GM18861 (cell line): Measurements from ENCODE around the gene BLOC1S5.
"Not testable (repeated sequence)": the region's sequence is repeated elsewhere in the genome, so short reads cannot be mapped to it uniquely, and the experiment has no call there.

Experiments used
- ATAC-seq: cut with Tn5 transposase; IDR thresholded peaks from one replicate; pipeline ENCODE4 v1.9.1; 2021; ENCODE audit not compliant: unreplicated experiment

Gene BLOC1S5

GRCh38 chr6:7998103-7998725 is 66.0 kb downstream of the BLOC1S5 start:
- ATAC-seq = no peak

- ATAC-seq = no peak
Observed at GRCh38 chr6:7997286-7997685, 66.9 kb downstream of the BLOC1S5 start.

DNA sequence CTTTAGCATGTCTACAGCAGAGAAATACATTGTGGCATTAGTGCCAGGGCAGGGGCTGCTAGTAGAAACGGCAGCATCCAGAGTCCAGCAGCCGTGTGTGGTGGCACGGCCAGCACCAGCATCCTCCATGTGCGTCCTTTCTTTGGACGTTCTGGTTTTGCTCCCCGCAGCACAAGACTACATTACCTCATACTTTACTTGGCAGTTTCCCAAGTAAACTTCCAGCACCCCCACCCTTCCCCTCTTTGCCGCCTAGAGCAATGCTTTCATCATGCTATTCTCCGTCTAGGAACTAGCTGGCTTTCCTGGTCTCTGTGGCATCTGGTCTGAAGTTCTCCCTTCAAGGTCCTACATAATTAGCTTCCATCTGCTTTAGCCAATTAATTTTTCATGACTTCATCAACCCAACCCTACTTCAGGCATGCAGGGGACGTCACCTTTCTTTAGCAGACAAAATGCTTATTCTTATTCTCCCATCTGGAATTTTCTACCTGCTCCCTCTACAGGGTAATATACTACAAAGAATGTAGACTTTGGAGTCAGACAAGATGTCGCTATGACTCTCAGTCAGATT is 67.6 kb downstream of the BLOC1S5 start:
- no peak for ATAC-seq

GRCh38 chr6:7993952-7994351 is 70.2 kb downstream of the BLOC1S5 start:
- ATAC-seq = no peak

GRCh38 chr6:7993399-7993798 is 70.8 kb downstream of the BLOC1S5 start:
- no peak for ATAC-seq

DNA sequence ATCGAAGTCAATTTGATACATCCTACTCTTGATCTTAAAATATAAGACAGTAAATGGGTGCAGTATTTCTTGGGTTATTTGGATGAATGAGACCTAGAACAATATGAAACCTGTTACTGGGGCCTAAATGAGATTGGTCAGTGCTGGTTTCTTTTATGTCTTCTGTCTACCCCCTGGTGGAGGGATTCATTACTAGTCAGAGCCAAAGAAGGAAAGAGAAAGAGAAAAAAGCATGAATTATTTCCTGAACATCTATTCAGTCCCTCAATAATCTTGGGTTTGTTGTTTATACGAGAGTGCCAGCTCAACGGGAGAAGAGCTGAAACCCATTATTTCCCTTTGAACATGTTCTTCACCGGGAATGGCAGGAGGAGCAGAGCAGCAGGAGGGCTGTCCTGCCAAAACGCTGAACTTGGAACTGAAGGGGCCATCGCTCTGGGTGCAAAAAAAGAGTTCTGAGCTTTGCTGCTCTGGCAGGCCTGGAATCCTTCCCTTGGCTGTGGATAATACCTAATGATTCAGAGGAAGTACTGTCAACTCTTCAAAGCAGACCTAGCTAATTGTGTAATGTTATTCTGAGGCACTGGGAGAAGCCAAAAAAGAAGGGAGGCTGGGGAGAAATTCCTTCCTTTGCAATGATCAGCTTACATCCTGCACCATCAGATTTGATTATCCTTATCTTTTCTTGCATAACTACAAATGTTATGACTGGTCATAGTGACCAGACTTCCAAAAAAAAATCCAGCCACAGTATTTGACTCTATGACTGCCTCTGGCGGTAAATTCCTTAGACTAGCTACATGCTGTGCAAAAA is 72.0 kb downstream of the BLOC1S5 start:
- ATAC-seq = peak; percentile 69

DNA sequence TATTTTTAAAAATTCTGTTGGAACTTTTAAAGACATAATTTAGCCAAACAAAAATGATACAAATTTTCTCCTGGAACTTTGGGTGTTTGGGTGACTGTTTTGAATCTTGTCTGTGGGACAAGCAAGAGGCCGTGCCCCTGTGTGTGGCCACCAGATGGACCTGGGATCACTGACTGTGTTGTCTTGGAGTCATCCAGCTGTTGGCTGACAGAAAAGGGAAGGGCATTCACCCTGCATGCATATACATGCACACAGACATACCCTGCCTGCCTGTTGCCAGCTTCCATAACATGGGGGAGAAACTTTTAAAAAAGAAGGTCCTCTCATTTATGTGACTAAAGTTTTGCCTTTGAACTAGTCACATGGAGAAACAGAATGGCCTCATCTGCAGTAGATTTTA is 72.7 kb downstream of the BLOC1S5 start:
- peak; percentile 22 for ATAC-seq

- no peak for ATAC-seq
Observed at GRCh38 chr6:7986219-7986618, 78.0 kb downstream of the BLOC1S5 start.

DNA sequence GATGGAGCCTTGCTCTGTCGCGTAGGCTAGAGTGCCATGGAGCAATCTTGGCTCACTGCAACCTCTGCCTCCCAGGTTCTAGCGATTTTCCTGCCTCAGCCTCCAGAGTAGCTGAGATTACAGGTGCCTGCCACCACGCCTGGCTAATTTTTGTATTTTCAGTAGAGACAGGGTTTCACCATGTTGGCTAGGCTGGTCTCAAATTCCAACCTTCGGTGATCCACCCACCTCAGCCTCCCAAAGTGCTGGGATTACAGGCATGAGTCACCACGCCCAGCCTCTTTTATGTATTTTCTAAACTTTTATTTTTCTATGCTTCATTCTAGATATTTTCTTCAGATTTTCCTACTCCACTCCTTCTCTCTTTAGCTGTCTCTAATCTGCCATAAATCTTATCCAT is 80.2 kb downstream of the BLOC1S5 start:
- not testable (repeated sequence) for ATAC-seq

GRCh38 chr6:7979831-7980230 is 84.4 kb downstream of the BLOC1S5 start:
- no peak for ATAC-seq

GRCh38 chr6:7978736-7979135 is 85.5 kb downstream of the BLOC1S5 start:
- no peak for ATAC-seq

- ATAC-seq = no peak
Observed at GRCh38 chr6:7976485-7977056, 87.6 kb downstream of the BLOC1S5 start.

DNA sequence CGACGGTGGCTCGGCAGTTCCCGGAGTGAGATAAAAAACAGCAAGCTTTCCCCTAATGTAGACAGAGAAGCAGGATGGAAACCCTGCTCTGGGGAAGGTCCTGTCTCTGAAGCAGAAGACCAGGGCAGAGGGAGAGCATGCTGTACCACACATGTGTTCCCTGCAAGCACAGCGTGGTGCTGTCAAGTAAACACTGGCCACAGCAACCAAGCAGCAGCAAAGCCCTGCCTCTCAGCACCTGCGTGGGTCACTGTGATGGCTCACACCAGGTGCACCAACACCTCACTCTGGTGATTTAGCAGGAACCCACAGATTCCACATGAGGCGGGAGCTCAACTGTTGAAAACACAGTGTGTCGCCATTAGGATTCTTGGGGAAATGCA is 88.4 kb downstream of the BLOC1S5 start:
- ATAC-seq = no peak

DNA sequence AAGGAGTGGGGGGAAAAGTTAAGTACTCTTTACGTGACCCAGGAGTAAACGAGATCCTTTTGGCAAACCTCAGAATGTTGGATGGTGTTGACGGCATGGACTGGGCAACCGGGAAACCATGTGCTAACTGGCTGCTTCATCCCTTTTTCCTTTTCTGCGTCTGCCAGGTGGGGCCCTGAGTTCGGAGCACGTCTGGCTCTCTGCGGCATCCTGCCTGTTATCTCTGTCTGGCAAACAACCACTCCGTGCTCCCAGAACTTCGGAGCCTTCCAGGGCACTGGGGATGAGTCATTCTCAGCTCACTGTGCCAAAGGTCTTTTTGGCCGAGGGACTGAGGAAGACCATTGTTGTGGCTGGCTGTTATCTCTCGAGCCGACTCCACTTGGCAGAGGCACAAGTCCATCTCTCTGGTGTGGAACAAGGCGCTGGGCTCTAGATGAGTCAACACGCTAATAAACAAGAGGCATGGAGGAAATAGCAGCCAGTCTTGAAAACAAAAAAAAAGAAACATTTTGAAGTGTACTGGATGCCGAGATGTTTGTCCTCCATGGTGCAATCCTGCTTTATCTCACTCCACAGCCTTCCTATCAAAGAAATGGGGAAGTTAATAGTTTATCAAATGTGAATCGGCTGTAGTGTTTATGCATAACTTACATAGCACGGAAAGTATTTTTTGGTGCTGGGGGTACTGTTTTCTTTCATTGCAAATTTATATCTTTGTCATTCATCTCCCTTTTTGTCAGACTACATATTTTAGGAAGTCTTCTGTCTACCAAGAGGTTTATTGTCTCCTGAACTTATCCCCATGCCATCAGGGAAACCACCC is 89.0 kb downstream of the BLOC1S5 start:
- peak; percentile 53 for ATAC-seq

- ATAC-seq = no peak
Observed at GRCh38 chr6:7974565-7974937, 89.6 kb downstream of the BLOC1S5 start.

GRCh38 chr6:7973584-7973983 is 90.6 kb downstream of the BLOC1S5 start:
- ATAC-seq = no peak

DNA sequence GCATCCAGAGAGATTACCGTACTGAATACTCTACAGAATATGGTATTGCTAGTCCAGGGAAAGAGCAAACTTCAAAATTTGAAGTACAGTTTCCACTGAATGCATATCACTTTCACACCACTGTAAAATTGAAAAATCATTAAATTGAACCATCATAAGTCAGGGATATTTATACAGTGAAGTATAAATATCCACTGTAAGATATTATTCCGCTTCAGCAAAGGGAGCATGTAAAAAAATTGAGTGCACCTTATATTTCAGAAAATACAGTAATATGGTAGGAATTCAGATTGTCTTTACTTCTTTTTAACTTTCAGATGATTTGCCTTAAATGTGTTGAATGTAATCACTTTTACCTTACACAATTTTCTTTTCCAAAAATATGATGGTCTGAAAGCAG is 92.7 kb downstream of the BLOC1S5 start:
- no peak for ATAC-seq

DNA sequence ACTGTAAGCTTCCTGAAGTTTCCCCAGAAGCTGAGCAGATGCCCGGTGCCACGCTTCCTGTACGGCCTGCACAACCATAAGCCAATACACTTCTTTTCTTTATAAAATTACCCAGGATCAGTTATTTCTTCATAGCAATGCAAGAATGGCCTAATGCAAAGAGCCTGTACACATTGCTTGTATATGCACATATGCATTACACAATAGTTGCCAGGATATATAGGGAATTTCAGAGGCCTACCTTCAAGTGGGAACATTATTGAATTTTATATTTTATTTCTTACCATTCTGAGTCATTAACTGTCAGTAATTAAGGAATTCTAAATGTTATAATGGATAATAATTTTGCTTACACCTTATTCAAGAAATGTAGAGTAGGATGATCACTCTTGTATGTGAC is 93.6 kb downstream of the BLOC1S5 start:
- ATAC-seq = no peak
